ENCODE measurements around the gene ZNF618. TPM values are rescaled to one million over a fixed set of nuclear protein-coding genes. Genes with fewer than 3 reads are reported as not detected.

The ZNF618 gene
- total and polyA plus RNA-seq, 8 donors = 5.1 to 14.0 (median 8.1) TPM

GRCh38 chr9:114047717-114048116 lies 171.6 kb downstream of the ZNF618 start:
- FAIRE-seq (no peak), DNase-seq (peak in 1 of 6 donors; percentile 40), ATAC-seq (peak in 3 of 4 donors; percentile 65 to 70 (median 68))
- no peaks in the 10 kb centered on the region for H3K27me3 ChIP-seq
- no peaks in the 10 kb centered on the region for H3K9me3 ChIP-seq
- intact Hi-C loops (cut with DNase I) = no loop called here
- no peak overlapping the region for H3K27ac ChIP-seq
- TF ChIP-seq CTCF (IDR thresholded peaks at IDR 0.05) = no peak
- WGBS, 2 donors = 56% methylated on average over 3 of the region's 3 CpGs
- no peaks in the 10 kb centered on the region for H3K4me1 ChIP-seq
- H3K4me3 ChIP-seq = no peak overlapping the region
- peaks cover 0 to 17% (median 16%) of the 10 kb centered on the region in 3 donors for H3K36me3 ChIP-seq

- no peak overlapping the region for H3K4me3 ChIP-seq
- no peak overlapping the region for H3K27ac ChIP-seq
- 96 to 98% methylated on average over 44 of the region's 44 CpGs for WGBS, 2 donors
- H3K36me3 ChIP-seq = peaks cover 0 to 17% (median 12%) of the 10 kb centered on the region in 3 donors
- DNase-seq (no peak), FAIRE-seq (no peak), ATAC-seq (no peak)
- H3K9me3 ChIP-seq = no peaks in the 10 kb centered on the region
- no peaks in the 10 kb centered on the region for H3K4me1 ChIP-seq
- H3K27me3 ChIP-seq = no peaks in the 10 kb centered on the region
- TF ChIP-seq CTCF (IDR thresholded peaks at IDR 0.05) = no peak
- intact Hi-C loops (cut with DNase I) = no loop called here
Observed at GRCh38 chr9:114048533-114049415, 172.7 kb downstream of the ZNF618 start.

GRCh38 chr9:114049441-114050225 lies 173.5 kb downstream of the ZNF618 start:
- 95% methylated on average over 40 of the region's 40 CpGs for WGBS, 2 donors
- FAIRE-seq = no peak
- H3K36me3 ChIP-seq = peaks cover 0 to 17% (median 12%) of the 10 kb centered on the region in 3 donors
- H3K9me3 ChIP-seq = no peaks in the 10 kb centered on the region
- no peak overlapping the region for H3K27ac ChIP-seq
- TF ChIP-seq CTCF (IDR thresholded peaks at IDR 0.05) = no peak
- intact Hi-C loops (cut with DNase I) = no loop called here
- no peak for DNase-seq
- H3K4me1 ChIP-seq = no peaks in the 10 kb centered on the region
- no peak for ATAC-seq
- H3K27me3 ChIP-seq = no peaks in the 10 kb centered on the region
- H3K4me3 ChIP-seq = no peak overlapping the region

GRCh38 chr9:114050226-114050568 lies 174.1 kb downstream of the ZNF618 start:
- ATAC-seq (no peak), FAIRE-seq (no peak), DNase-seq (no peak)
- H3K4me3 ChIP-seq = no peak overlapping the region
- WGBS, 2 donors = 84 to 92% methylated on average over 11 of the region's 11 CpGs
- H3K27ac ChIP-seq = no peak overlapping the region
- H3K9me3 ChIP-seq = no peaks in the 10 kb centered on the region
- intact Hi-C loops (cut with DNase I) = no loop called here
- TF ChIP-seq CTCF (IDR thresholded peaks at IDR 0.05) = no peak
- peaks cover 0 to 17% (median 12%) of the 10 kb centered on the region in 3 donors for H3K36me3 ChIP-seq
- no peaks in the 10 kb centered on the region for H3K27me3 ChIP-seq
- H3K4me1 ChIP-seq = no peaks in the 10 kb centered on the region
